AG20443 (cell line): ENCODE measurements around the gene SERTM1.
A peak's percentile ranks its signal among the peaks of the same experiment; 100 is the strongest.

Experiments used
- DNase-seq: peaks from one replicate; pipeline ENCODE4 v3.0.0; 2012; ENCODE audit warnings: low spot score, mixed read lengths

SERTM1 gene

DNA sequence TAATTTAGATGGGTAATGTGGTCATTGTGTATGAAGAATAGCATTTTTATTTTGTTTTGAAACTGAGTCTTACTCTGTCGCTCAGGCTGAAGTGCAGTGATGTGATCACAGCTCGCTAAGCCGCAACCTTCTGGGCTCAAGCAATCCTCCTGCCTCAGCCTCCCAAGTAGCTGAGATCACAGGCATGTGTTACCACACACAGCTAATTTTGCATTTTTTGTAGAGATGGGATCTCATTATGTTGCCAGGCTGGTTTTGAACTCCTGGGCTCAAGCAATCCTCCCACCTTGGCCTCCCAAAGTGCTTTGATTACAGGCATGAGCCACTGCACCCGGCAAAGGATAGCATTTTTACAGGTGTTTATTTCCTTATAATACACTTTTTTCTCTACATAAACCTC lies 36.6 kb downstream of the SERTM1 start:
- no peak for DNase-seq

GRCh38 chr13:36712290-36712689 lies 38.5 kb downstream of the SERTM1 start:
- DNase-seq: no peak

DNA sequence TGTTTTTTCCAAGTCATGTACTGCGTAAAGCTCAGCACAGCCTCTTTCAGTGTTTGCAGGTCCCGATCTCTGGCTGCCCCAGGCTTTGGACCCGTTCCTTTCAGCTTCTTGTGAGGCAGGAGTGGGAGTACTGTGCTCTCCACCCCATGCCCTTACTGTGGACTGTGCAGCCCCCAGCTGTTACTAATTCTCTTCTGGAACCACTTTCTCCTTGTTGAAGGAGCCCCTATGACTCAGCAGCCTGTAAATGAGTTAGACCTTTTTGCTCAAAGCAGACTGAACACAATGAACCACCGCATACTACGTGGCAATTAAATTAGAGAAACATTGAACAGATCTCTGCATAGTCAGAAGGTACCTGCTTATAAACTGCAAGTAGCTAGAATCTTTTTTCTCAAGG lies 39.0 kb downstream of the SERTM1 start:
- peak; percentile 31 for DNase-seq

DNA sequence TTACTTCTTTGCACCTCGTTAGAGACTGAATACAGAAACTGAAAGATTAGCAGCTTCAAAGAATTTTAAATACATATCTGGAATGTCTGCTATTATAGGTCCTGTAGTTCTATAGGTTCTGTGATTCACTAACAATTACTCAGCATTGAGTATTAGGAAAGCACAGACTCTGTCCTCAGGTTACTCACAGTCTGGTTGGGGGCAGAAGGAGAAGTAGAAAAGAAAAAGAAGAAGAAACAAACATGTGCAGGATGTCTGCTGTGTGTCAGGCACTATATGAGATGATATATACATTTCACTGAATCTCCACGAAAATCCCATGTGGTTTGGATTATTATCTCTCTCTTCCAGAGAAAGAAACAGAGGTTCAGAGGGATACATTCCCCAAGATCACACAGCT lies 40.1 kb downstream of the SERTM1 start:
- DNase-seq: no peak

DNA sequence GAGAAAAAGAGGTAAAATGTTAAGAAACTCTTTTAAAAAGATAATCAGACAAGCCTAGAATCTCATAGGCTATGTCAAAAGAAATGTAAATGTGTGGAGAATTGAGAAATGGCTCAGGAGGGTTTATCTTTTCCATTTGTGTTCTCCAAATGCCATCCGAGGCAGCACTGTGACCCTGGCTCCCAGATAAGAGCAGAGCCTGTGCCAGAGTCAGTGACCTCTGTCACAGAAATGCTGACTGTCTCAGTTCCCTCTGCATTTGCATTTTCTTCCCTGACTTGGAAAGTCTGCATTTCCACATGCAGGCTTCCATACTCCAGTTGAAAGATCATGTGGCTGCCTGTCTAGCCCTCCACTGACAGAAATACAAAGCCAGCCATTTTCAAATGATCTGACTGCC lies 42.0 kb downstream of the SERTM1 start:
- no peak for DNase-seq

DNA sequence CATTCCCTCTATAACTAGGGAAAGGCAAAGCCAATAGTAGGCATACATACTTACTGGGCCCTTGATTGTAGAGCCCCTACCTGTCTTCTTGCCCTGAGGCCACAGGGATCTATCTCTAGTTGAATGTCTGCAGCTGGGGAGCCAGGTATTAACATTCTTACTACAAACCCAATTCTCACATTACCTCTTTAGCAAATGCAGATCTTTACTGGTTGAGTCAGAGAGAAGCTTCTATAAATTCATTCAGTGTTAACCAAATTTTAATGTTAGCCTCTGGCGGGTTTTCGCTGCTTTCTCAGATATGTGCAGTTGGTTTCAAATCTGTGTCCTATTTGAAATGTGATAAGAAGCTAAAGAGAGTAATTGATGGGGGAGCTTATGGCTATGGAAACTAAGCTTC lies 43.2 kb downstream of the SERTM1 start:
- DNase-seq: no peak

DNA sequence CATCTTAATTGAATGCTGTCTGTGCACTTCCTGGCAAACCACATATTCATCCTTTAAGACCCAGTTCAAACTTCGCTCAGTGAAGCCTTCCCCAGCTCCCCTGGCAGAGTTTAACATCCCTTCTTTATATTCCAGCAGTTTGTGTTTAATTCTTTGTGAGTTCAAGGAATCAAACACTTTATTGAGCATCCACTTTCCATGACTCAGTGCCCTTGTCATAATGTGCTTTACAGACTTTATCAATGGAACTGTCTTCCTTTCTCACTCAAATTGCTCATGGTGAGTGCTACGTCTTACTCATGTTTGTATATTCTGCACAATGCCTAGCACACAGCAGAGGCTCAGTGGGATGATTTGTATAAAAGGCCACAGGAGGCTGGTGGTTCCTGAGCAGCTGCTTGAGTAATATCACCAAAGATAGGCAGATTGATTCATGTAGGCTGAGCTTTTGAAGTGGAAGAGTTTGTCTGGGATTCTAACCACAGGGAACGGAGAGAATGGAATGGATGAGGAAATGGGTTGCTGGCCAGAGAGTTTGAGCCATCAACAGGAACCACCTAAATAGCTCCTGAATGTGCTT lies 44.2 kb downstream of the SERTM1 start:
- no peak for DNase-seq

GRCh38 chr13:36718686-36719085 lies 44.9 kb downstream of the SERTM1 start:
- DNase-seq: no peak

DNA sequence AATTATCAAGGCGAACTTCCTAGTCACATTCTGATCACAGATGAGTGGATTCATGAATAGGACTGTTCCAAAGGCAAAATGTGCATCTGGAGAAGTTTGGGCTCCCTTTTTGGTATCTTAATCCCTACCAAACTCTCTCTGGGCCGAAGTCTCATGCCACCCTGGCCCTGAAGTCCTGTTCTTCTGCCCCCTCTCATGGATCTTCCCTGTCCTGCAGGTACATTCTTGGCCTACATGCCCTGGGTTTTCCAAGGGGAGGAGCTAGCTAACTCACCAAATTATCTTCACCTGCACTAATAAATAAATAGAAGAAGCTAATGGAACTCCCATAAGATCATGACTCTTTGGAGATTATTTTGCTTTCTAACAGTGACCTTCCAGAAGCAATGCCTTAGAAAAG lies 50.3 kb downstream of the SERTM1 start:
- no peak for DNase-seq

- no peak for DNase-seq
Measured at GRCh38 chr13:36725936-36726335, 52.1 kb downstream of the SERTM1 start.

- no peak for DNase-seq
Measured at GRCh38 chr13:36728006-36728405, 54.2 kb downstream of the SERTM1 start.

DNA sequence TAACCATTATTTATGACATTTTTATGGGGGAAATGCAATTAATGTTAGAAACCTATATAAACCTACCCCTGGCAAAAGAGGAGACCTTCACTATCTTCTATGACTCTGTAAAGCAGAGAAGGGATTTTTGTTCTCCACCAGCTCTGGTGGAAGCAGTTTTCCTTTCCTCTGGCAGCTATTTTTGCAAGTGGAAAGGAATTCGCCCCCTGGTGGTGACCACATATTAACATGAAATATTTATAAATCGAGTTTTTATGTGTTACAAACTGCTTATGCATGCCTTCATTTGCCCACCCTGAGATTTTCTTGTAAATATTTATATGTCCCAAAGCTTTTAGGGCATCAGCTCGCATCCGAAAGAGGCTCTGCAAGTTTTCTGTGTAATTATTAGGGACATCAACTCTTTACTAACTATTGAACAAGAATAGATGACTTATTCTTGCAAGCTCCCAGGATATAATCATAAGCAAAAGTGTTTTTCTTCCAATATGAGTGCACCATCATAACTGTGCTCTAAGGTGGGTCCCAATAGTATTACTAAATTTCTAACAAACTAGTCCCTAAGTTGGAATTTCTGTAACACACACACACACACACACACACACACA lies 62.4 kb downstream of the SERTM1 start:
- peak; percentile 66 for DNase-seq

GRCh38 chr13:36737524-36738083 lies 63.8 kb downstream of the SERTM1 start:
- DNase-seq: no peak

DNA sequence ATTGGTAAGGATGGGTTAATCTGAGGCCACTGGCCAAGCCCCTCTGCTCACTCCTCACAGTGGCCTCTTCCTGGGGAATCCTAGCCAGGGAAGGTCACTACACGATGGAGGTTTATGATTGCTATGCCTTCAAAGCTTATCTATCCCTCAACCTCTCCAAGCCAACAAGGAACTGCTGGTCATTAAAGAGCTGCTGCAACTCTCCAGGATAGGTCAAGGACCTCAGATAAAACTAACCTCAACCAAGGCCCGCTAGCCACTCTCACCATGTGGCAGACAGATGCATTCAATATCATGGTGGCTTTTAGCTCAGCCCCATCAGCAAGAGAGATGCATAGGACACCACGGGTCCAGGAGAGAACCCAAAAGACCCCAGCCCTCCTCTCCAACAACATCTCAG lies 71.6 kb downstream of the SERTM1 start:
- no peak for DNase-seq

DNA sequence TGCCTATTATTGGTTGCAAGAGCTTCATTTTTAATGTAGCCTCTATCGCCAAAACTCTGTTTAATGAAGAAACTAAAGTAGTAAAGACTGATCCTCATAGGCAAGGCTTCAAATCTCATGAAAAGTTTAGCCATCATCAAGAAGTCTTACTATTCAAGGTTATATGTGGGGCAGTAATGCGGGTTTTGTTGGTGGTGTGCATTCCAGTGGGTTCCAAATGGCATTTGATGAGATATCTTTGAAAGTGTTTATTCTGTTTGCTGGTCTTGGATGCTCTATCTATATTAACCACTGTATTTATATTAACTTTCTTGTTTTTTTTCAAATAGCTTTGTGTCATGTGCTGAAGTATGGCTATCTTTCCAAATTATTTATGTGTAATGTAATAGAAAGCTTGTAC lies 72.2 kb downstream of the SERTM1 start:
- no peak for DNase-seq
